ENCODE data around the gene ABCF2. TPM values are rescaled to one million over a fixed set of nuclear protein-coding genes. Genes with fewer than 3 reads are reported as not detected.

The ABCF2 gene
- total RNA-seq, 1 experiment from 2014 or later = 45.8 TPM

- no peak for TF ChIP-seq EZH2 (IDR thresholded peaks at IDR 0.05; ENCODE audit: low read depth)
- TF ChIP-seq, protein P1, sequence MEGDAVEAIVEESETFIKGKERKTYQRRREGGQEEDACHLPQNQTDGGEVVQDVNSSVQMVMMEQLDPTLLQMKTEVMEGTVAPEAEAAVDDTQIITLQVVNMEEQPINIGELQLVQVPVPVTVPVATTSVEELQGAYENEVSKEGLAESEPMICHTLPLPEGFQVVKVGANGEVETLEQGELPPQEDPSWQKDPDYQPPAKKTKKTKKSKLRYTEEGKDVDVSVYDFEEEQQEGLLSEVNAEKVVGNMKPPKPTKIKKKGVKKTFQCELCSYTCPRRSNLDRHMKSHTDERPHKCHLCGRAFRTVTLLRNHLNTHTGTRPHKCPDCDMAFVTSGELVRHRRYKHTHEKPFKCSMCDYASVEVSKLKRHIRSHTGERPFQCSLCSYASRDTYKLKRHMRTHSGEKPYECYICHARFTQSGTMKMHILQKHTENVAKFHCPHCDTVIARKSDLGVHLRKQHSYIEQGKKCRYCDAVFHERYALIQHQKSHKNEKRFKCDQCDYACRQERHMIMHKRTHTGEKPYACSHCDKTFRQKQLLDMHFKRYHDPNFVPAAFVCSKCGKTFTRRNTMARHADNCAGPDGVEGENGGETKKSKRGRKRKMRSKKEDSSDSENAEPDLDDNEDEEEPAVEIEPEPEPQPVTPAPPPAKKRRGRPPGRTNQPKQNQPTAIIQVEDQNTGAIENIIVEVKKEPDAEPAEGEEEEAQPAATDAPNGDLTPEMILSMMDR (conservative IDR thresholded peaks at IDR 0.05) = no peak
- peaks cover 21% of the 10 kb centered on the region for H3K27me3 ChIP-seq (ENCODE audit: insufficient read depth, low read depth)
- no peak overlapping the region for H2AFZ ChIP-seq
- DNase-seq = no peak
- no peak overlapping the region for H3K4me2 ChIP-seq
- H3K36me3 ChIP-seq (ENCODE audit: low read depth) = no peaks in the 10 kb centered on the region
- intact Hi-C loops (cut with micrococcal nuclease; ENCODE audit: unreplicated experiment) = loop anchor here (1.0 to 5.0 kb wide), 2 partner anchors 71 to 465 kb away; no protein-coding TSS in a partner anchor
- ChIA-PET CTCF (interaction anchor here (0.5 to 1.9 kb wide), 7 partner anchors 11 to 220 kb away, joined by 3 to 23 read pairs (median 6); partner anchors contain the start of genes ABCF2, ATG9B and CHPF2), POLR2A (ENCODE audit: unreplicated experiment) (interaction anchor here (0.7 kb wide), 1 partner anchor 215 kb away, joined by 3 read pairs; no protein-coding TSS in a partner anchor)
- H3K27ac ChIP-seq = no peak overlapping the region
- H3K4me3 ChIP-seq = no peak overlapping the region
- H4K20me1 ChIP-seq (ENCODE audit: insufficient read depth) = 0 out of 2 replicates have a peak, but pooled peaks cover 3% of the 10 kb centered on the region
- no peaks in the 10 kb centered on the region; the same call in 1 of the 2 replicates for H3K4me1 ChIP-seq (replicated peaks; ENCODE audit: insufficient read depth)
- no peaks in the 10 kb centered on the region for H3K9me2 ChIP-seq (ENCODE audit: insufficient read depth)
- H3F3A ChIP-seq (ENCODE audit: insufficient read depth, low read depth) = peaks cover 16% of the 10 kb centered on the region
- H3K9me3 ChIP-seq (ENCODE audit: insufficient read depth, low read depth) = no peaks in the 10 kb centered on the region
- no TSS peak for BruUV-seq (replicated peaks)
- no peaks in the 10 kb centered on the region for H3K79me2 ChIP-seq (ENCODE audit: low read depth)
Observed at GRCh38 chr7:151243408-151244195, 16.6 kb upstream of the ABCF2 start.

- Histone ChIP-seq H3K36me3 (ENCODE audit: low read depth) (0 out of 2 replicates have a peak, but pooled peaks cover 1% of the 10 kb centered on the region), H3K27ac (no peak overlapping the region), H3K4me1 (replicated peaks; ENCODE audit: insufficient read depth) (no peaks in the 10 kb centered on the region; the same call in 1 of the 2 replicates), H2AFZ (no peak overlapping the region), H3F3A (ENCODE audit: insufficient read depth, low read depth) (peaks cover 16% of the 10 kb centered on the region), H3K79me2 (ENCODE audit: low read depth) (no peaks in the 10 kb centered on the region), H3K9me2 (ENCODE audit: insufficient read depth) (no peaks in the 10 kb centered on the region), H3K27me3 (ENCODE audit: insufficient read depth, low read depth) (peaks cover 20% of the 10 kb centered on the region), H3K9me3 (ENCODE audit: insufficient read depth, low read depth) (no peaks in the 10 kb centered on the region), H3K4me2 (no peak overlapping the region), H3K4me3 (no peak overlapping the region), H4K20me1 (ENCODE audit: insufficient read depth) (0 out of 2 replicates have a peak, but pooled peaks cover 8% of the 10 kb centered on the region)
- no peak for DNase-seq
- TF ChIP-seq EZH2 (IDR thresholded peaks at IDR 0.05; ENCODE audit: low read depth) = no peak
- TF ChIP-seq, protein P1 (conservative IDR thresholded peaks at IDR 0.05) = no peak
- intact Hi-C loops (cut with micrococcal nuclease; ENCODE audit: unreplicated experiment) = loop anchor here (5.0 kb wide), 1 partner anchor 71 kb away; no protein-coding TSS in a partner anchor
- ChIA-PET CTCF (interaction anchor here (0.5 to 1.9 kb wide), 2 partner anchors 15 to 272 kb away, joined by 4 to 23 read pairs; partner anchors contain the start of gene ABCF2), POLR2A (ENCODE audit: unreplicated experiment) (interaction anchor here (0.6 kb wide), 1 partner anchor 11 kb away, joined by 4 read pairs; the partner anchor contains the start of gene CHPF2)
- BruUV-seq (replicated peaks) = no TSS peak
Observed at GRCh38 chr7:151243045-151243349, 16.0 kb upstream of the ABCF2 start.

GRCh38 chr7:151242159-151243044, 15.4 kb upstream of the ABCF2 start:
- no peak overlapping the region for H2AFZ ChIP-seq
- TF ChIP-seq EZH2 (IDR thresholded peaks at IDR 0.05; ENCODE audit: low read depth) = no peak
- TF ChIP-seq, protein P1 (conservative IDR thresholded peaks at IDR 0.05) = no peak
- intact Hi-C loops (cut with micrococcal nuclease; ENCODE audit: unreplicated experiment) = loop anchor here (5.0 kb wide), 1 partner anchor 70 kb away; no protein-coding TSS in a partner anchor
- H3K27ac ChIP-seq = no peak overlapping the region
- peaks cover 14% of the 10 kb centered on the region; the same call in 1 of the 2 replicates for H3K27me3 ChIP-seq (ENCODE audit: insufficient read depth, low read depth)
- TSS peak; percentile 7 for BruUV-seq (replicated peaks)
- H3K9me2 ChIP-seq (ENCODE audit: insufficient read depth) = no peaks in the 10 kb centered on the region
- H3K4me3 ChIP-seq = no peak overlapping the region
- no peak for DNase-seq
- POLR2A ChIA-PET (ENCODE audit: unreplicated experiment) = interaction anchor here (0.6 kb wide), 1 partner anchor 10 kb away, joined by 4 read pairs; the partner anchor contains the start of gene CHPF2
- H3K9me3 ChIP-seq (ENCODE audit: insufficient read depth, low read depth) = no peaks in the 10 kb centered on the region
- no peak overlapping the region for H3K4me2 ChIP-seq
- CTCF ChIA-PET = interaction anchor here (0.5 to 1.9 kb wide), 2 partner anchors 15 to 272 kb away, joined by 4 to 23 read pairs; partner anchors contain the start of gene ABCF2
- 0 out of 2 replicates have a peak, but pooled peaks cover 6% of the 10 kb centered on the region for H3K36me3 ChIP-seq (ENCODE audit: low read depth)
- no peaks in the 10 kb centered on the region for H3K79me2 ChIP-seq (ENCODE audit: low read depth)
- H4K20me1 ChIP-seq (ENCODE audit: insufficient read depth) = peaks cover 14% of the 10 kb centered on the region; the same call in 1 of the 2 replicates
- H3K4me1 ChIP-seq (replicated peaks; ENCODE audit: insufficient read depth) = no peaks in the 10 kb centered on the region
- peaks cover 16% of the 10 kb centered on the region for H3F3A ChIP-seq (ENCODE audit: insufficient read depth, low read depth)
